GM18507 (cell line): ENCODE data around the gene NFKBIZ.
"Not testable (repeated sequence)": the region's sequence is repeated elsewhere in the genome, so short reads cannot be mapped to it uniquely, and the experiment has no call there.

ENCODE experiments used
- DNase-seq: peaks from one replicate; pipeline ENCODE4 v3.0.0; 2011; ENCODE audit warnings: low read depth; ENCODE audit not compliant: insufficient read length; ENCODE audit errors: extremely low spot score
- FAIRE-seq: peaks from 2 replicates; lab custom pipeline; 2011; peaks lifted over from hg19 to GRCh38; lab: Jason Lieb, UNC

The NFKBIZ gene

GRCh38 chr3:101900736-101901135 is 51.4 kb downstream of the NFKBIZ start:
- DNase-seq (no peak), FAIRE-seq (no peak)

GRCh38 chr3:101902041-101902440 is 52.7 kb downstream of the NFKBIZ start:
- no peak for DNase-seq
- FAIRE-seq: peak; percentile 56

GRCh38 chr3:101903451-101903871 is 54.1 kb downstream of the NFKBIZ start:
- FAIRE-seq (no peak), DNase-seq (no peak)

GRCh38 chr3:101905573-101905972 is 56.3 kb downstream of the NFKBIZ start:
- not testable (repeated sequence) for DNase-seq, FAIRE-seq
